ENCODE data around the gene FLNC. TPM values are rescaled to one million over a fixed set of nuclear protein-coding genes. Genes with fewer than 3 reads are reported as not detected.

The FLNC gene
- total and polyA plus RNA-seq, 9 donors, result 339 to 779 (median 470) TPM

- Histone ChIP-seq H3K36me3 (ENCODE audit: control insufficient read depth, insufficient read depth, low read length) (peaks cover 6% of the 10 kb centered on the region), H3K27ac (ENCODE audit: low read length) (peak overlapping the region; percentile 54), H3K4me3 (ENCODE audit: low read length) (no peak overlapping the region), H3K9me3 (replicated peaks; ENCODE audit: control insufficient read depth, low read depth, low read length) (no peaks in the 10 kb centered on the region), H3K27me3 (ENCODE audit: control insufficient read depth, insufficient read depth, low read length) (no peaks in the 10 kb centered on the region), H3K4me1 (ENCODE audit: control insufficient read depth, insufficient read depth, low read length) (peaks cover 57% of the 10 kb centered on the region)
- WGBS (ENCODE audit: insufficient coverage), result 87% methylated on average over 5 of the region's 6 CpGs
- DNase-seq, result peak; percentile 69
These were observed 15.7 kb upstream of the FLNC start for GRCh38 chr7:128814499-128814898.

GRCh38 chr7:128815289-128815942 is 14.8 kb upstream of the FLNC start:
- H3K27ac ChIP-seq (ENCODE audit: low read length), result peak overlapping the region; percentile 54

GRCh38 chr7:128818694-128819093 is 11.5 kb upstream of the FLNC start:
- DNase-seq, result no peak
- Histone ChIP-seq H3K4me3 (ENCODE audit: low read length) (no peak overlapping the region), H3K4me1 (ENCODE audit: control insufficient read depth, insufficient read depth, low read length) (peaks cover 49% of the 10 kb centered on the region), H3K27ac (ENCODE audit: low read length) (peak overlapping the region; percentile 43), H3K27me3 (ENCODE audit: control insufficient read depth, insufficient read depth, low read length) (peaks cover 4% of the 10 kb centered on the region), H3K36me3 (ENCODE audit: control insufficient read depth, insufficient read depth, low read length) (no peaks in the 10 kb centered on the region), H3K9me3 (replicated peaks; ENCODE audit: control insufficient read depth, low read depth, low read length) (no peaks in the 10 kb centered on the region)
- 58% methylated on average over 1 of the region's 3 CpGs for WGBS (ENCODE audit: insufficient coverage)

More at GRCh38 chr7:128815289-128815942, 14.8 kb upstream of the FLNC start:
- H3K4me3 ChIP-seq (ENCODE audit: low read length), result no peak overlapping the region
- H3K4me1 ChIP-seq (ENCODE audit: control insufficient read depth, insufficient read depth, low read length), result peaks cover 57% of the 10 kb centered on the region
- DNase-seq, result no peak
- no peaks in the 10 kb centered on the region for H3K9me3 ChIP-seq (replicated peaks; ENCODE audit: control insufficient read depth, low read depth, low read length)
- peaks cover 4% of the 10 kb centered on the region for H3K36me3 ChIP-seq (ENCODE audit: control insufficient read depth, insufficient read depth, low read length)
- H3K27me3 ChIP-seq (ENCODE audit: control insufficient read depth, insufficient read depth, low read length), result no peaks in the 10 kb centered on the region
- WGBS (ENCODE audit: insufficient coverage), result 88% methylated on average over 4 of the region's 7 CpGs

- Histone ChIP-seq H3K27ac (ENCODE audit: low read length) (no peak overlapping the region), H3K27me3 (ENCODE audit: control insufficient read depth, insufficient read depth, low read length) (peaks cover 4% of the 10 kb centered on the region), H3K4me1 (ENCODE audit: control insufficient read depth, insufficient read depth, low read length) (peaks cover 25% of the 10 kb centered on the region), H3K4me3 (ENCODE audit: low read length) (no peak overlapping the region), H3K9me3 (replicated peaks; ENCODE audit: control insufficient read depth, low read depth, low read length) (no peaks in the 10 kb centered on the region), H3K36me3 (ENCODE audit: control insufficient read depth, insufficient read depth, low read length) (no peaks in the 10 kb centered on the region)
- 100% methylated on average over 1 of the region's 4 CpGs for WGBS (ENCODE audit: insufficient coverage)
- no peak for DNase-seq
These were observed 8.5 kb upstream of the FLNC start for GRCh38 chr7:128821724-128822123.

GRCh38 chr7:128826512-128826911 is 3.7 kb upstream of the FLNC start:
- DNase-seq, result no peak
- Histone ChIP-seq H3K9me3 (replicated peaks; ENCODE audit: control insufficient read depth, low read depth, low read length) (no peaks in the 10 kb centered on the region), H3K27ac (ENCODE audit: low read length) (peak overlapping the region; percentile 98), H3K4me1 (ENCODE audit: control insufficient read depth, insufficient read depth, low read length) (peaks cover 38% of the 10 kb centered on the region), H3K27me3 (ENCODE audit: control insufficient read depth, insufficient read depth, low read length) (peaks cover 18% of the 10 kb centered on the region), H3K4me3 (ENCODE audit: low read length) (no peak overlapping the region), H3K36me3 (ENCODE audit: control insufficient read depth, insufficient read depth, low read length) (no peaks in the 10 kb centered on the region)
- WGBS (ENCODE audit: insufficient coverage), result 71% methylated on average over 3 of the region's 4 CpGs

GRCh38 chr7:128826916-128827247 is 3.3 kb upstream of the FLNC start:
- WGBS (ENCODE audit: insufficient coverage), result no CpG with 5 or more reads among the region's 1 CpG
- Histone ChIP-seq H3K4me3 (ENCODE audit: low read length) (no peak overlapping the region), H3K27me3 (ENCODE audit: control insufficient read depth, insufficient read depth, low read length) (peaks cover 17% of the 10 kb centered on the region), H3K27ac (ENCODE audit: low read length) (peak overlapping the region; percentile 98), H3K36me3 (ENCODE audit: control insufficient read depth, insufficient read depth, low read length) (no peaks in the 10 kb centered on the region), H3K4me1 (ENCODE audit: control insufficient read depth, insufficient read depth, low read length) (peaks cover 42% of the 10 kb centered on the region), H3K9me3 (replicated peaks; ENCODE audit: control insufficient read depth, low read depth, low read length) (no peaks in the 10 kb centered on the region)
- peak; percentile 18 for DNase-seq

GRCh38 chr7:128827248-128827958 is 2.8 kb upstream of the FLNC start:
- Histone ChIP-seq H3K36me3 (ENCODE audit: control insufficient read depth, insufficient read depth, low read length) (no peaks in the 10 kb centered on the region), H3K9me3 (replicated peaks; ENCODE audit: control insufficient read depth, low read depth, low read length) (no peaks in the 10 kb centered on the region), H3K4me1 (ENCODE audit: control insufficient read depth, insufficient read depth, low read length) (peaks cover 43% of the 10 kb centered on the region), H3K27me3 (ENCODE audit: control insufficient read depth, insufficient read depth, low read length) (peaks cover 18% of the 10 kb centered on the region), H3K4me3 (ENCODE audit: low read length) (peak overlapping the region; percentile 26), H3K27ac (ENCODE audit: low read length) (peak overlapping the region; percentile 98)
- WGBS (ENCODE audit: insufficient coverage), result 41% methylated on average over 11 of the region's 17 CpGs
- peak; percentile 81 for DNase-seq

- Histone ChIP-seq H3K27me3 (ENCODE audit: control insufficient read depth, insufficient read depth, low read length) (peaks cover 18% of the 10 kb centered on the region), H3K9me3 (replicated peaks; ENCODE audit: control insufficient read depth, low read depth, low read length) (no peaks in the 10 kb centered on the region), H3K4me3 (ENCODE audit: low read length) (peak overlapping the region; percentile 26), H3K4me1 (ENCODE audit: control insufficient read depth, insufficient read depth, low read length) (peaks cover 51% of the 10 kb centered on the region), H3K36me3 (ENCODE audit: control insufficient read depth, insufficient read depth, low read length) (no peaks in the 10 kb centered on the region), H3K27ac (ENCODE audit: low read length) (peak overlapping the region; percentile 98)
- peak; percentile 71 for DNase-seq
- 32% methylated on average over 7 of the region's 10 CpGs for WGBS (ENCODE audit: insufficient coverage)
These were observed 2.1 kb upstream of the FLNC start for GRCh38 chr7:128827971-128828711.

- peaks cover 18% of the 10 kb centered on the region for H3K27me3 ChIP-seq (ENCODE audit: control insufficient read depth, insufficient read depth, low read length)
These were observed 627 bp upstream of the FLNC start for GRCh38 chr7:128829391-128830166.

More at GRCh38 chr7:128829391-128830166, 627 bp upstream of the FLNC start:
- DNase-seq, result peak; percentile 65
- no peaks in the 10 kb centered on the region for H3K9me3 ChIP-seq (replicated peaks; ENCODE audit: control insufficient read depth, low read depth, low read length)
- peaks cover 5% of the 10 kb centered on the region for H3K36me3 ChIP-seq (ENCODE audit: control insufficient read depth, insufficient read depth, low read length)
- peak overlapping the region; percentile 34 for H3K4me3 ChIP-seq (ENCODE audit: low read length)
- H3K27ac ChIP-seq (ENCODE audit: low read length), result peak overlapping the region; percentile 91
- 29% methylated on average over 8 of the region's 13 CpGs for WGBS (ENCODE audit: insufficient coverage)
- peaks cover 63% of the 10 kb centered on the region for H3K4me1 ChIP-seq (ENCODE audit: control insufficient read depth, insufficient read depth, low read length)
